C4-2B (cell line): ENCODE results near the gene GALR3.

Experiments
- CTCF ChIP-seq: fragments of 450-650 bp; conservative IDR thresholded peaks from 2 replicates; pipeline ENCODE4 v1.5.1; 2017; ENCODE audit warnings: mild to moderate bottlenecking
- ZFX ChIP-seq: fragments of 450-650 bp; IDR thresholded peaks from 2 replicates; pipeline ENCODE4 v1.6.1; 2017

- TF ChIP-seq CTCF (no peak), ZFX (no peak)
Measured at GRCh38 chr22:37832022-37832857, 9.1 kb downstream of the GALR3 start.
